Psoas muscle (tissue), 8 donors: ENCODE results near the gene ARMC3. TPM values are rescaled to one million over a fixed set of nuclear protein-coding genes. Genes with fewer than 3 reads are reported as not detected.

Experiments used
- ATAC-seq, 4 donors: fragments of 200-7000 bp; cut with Tn5 transposase; one replicate each; pipeline ENCODE4 v1.9.1; 2020; ENCODE audit warnings: moderate library complexity in 3 of 4, mild to moderate bottlenecking in 2 of 4
- DNase-seq, 2 donors: peaks; one replicate each; pipeline ENCODE4 v3.0.0-alpha.2; 2020
- H3K27ac ChIP-seq: fragments of 200-600 bp; one replicate; pipeline ENCODE4 v1.8.0; 2022
- H3K27me3 ChIP-seq, 3 donors: fragments of 200-600 bp in 1 of 3; one replicate each; pipeline versions ENCODE4 v1.6.1 to v1.8.0; 2013 to 2022; ENCODE audit warnings: low read length in 2 of 3, mild to moderate bottlenecking in 2 of 3, moderate library complexity in 1 of 3; ENCODE audit not compliant: insufficient read depth in 3 of 3
- H3K36me3 ChIP-seq, 2 donors: fragments of 200-600 bp in 1 of 2; one replicate each; pipeline versions ENCODE4 v1.6.1 to v1.8.0; 2013 to 2022; ENCODE audit warnings: low read depth in 1 of 2, mild to moderate bottlenecking in 1 of 2, moderate library complexity in 1 of 2; ENCODE audit not compliant: insufficient read depth in 1 of 2
- H3K4me1 ChIP-seq: fragments of 200-600 bp; one replicate; pipeline ENCODE4 v1.8.0; 2022
- H3K4me3 ChIP-seq: fragments of 200-600 bp; one replicate; pipeline ENCODE4 v1.8.0; 2022; ENCODE audit warnings: mild to moderate bottlenecking
- H3K9me3 ChIP-seq: fragments of 200-600 bp; one replicate; pipeline ENCODE4 v1.8.0; 2022
- WGBS, 3 donors: extraction: QIAGEN DNeasy Blood & Tissue Kit; methylation state at CpG; one replicate each; pipeline versions ENCODE4 v1.1.6 to v1.1.7; 2013; 5-methylcytosine and 5-hydroxymethylcytosine counted together
- intact Hi-C, 2 donors: fragments of 100-400 bp; cut with DNase I; formaldehyde crosslinking; loops; one replicate each; pipeline versions ENCODE4 v1.11.0 to v1.14.2; 2022
- polyA plus RNA-seq, 3 donors: library from polyadenylated mRNA; stranded (reverse); fragments of 200-250 nt; gene quantifications; one replicate each; pipeline ENCODE4 v1.2.3, GENCODE V29; 2013
- total RNA-seq, 4 donors: library from RNA; stranded (reverse); fragmentation: NEBNext Ultra II Directional in 2 of 4; extraction: Animal tissue kit (Norgen Biotek cat#: 25700) in 2 of 4; gene quantifications; one replicate each; pipeline versions ENCODE4 v1.2.1 to v1.2.4, GENCODE V29; 2021 to 2023
- TF ChIP-seq, protein P1 (sequence below): fragments of 200-600 bp; IDR thresholded peaks from one replicate; pipeline ENCODE4 v1.8.0; 2022; ENCODE audit warnings: antibody characterized with exemption
- donor health status: healthy with polysubstance abuse.
- donor health status: DM: no; HTN: no; CAD: no; lungs with moderate emphysema.
- donor health status: Bipolar disorder and iron deficiency.
- donor health status: healthy.
- donor health status: DM: yes; HTN: yes; CAD: no.
- donor health status: DM: no; HTN: no; CAD: no.
- donor health status: DM: no; HTN: no; CAD: no.
- donor health status: DM: yes; HTN: yes; CAD: no.

ARMC3 gene
- total and polyA plus RNA-seq, 7 donors = not detected

DNA sequence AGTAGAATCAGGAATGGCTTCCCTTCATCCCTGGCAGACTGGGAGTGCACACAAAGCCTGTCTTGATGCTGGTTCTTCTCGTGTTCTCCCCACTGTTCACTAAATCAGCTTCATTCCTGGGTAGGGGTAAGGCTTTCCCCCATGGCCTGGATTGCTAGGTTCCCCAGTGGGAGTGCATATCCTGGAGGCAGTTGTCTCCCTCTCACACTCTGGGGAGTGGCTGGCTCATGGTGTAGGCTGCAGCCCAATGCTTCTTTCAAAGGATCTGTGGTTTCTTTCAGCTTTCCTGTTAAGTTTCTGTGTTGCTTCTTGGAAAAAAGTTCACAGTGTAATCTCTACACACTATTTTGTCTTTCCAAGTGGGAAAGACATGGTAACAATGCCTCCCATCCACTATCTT, 32.6 kb upstream of the ARMC3 start:
- ATAC-seq (no peak), DNase-seq (no peak)
- Histone ChIP-seq H3K27ac (no peak overlapping the region), H3K4me1 (no peaks in the 10 kb centered on the region), H3K27me3 (peaks cover 0 to 4% (median 0%) of the 10 kb centered on the region in 3 donors), H3K9me3 (peaks cover 7% of the 10 kb centered on the region), H3K36me3 (no peaks in the 10 kb centered on the region), H3K4me3 (no peak overlapping the region)
- 50 to 67% (median 65%) methylated on average over 1 of the region's 1 CpG for WGBS, 3 donors
- intact Hi-C loops = no loop called here
- TF ChIP-seq, protein P1, sequence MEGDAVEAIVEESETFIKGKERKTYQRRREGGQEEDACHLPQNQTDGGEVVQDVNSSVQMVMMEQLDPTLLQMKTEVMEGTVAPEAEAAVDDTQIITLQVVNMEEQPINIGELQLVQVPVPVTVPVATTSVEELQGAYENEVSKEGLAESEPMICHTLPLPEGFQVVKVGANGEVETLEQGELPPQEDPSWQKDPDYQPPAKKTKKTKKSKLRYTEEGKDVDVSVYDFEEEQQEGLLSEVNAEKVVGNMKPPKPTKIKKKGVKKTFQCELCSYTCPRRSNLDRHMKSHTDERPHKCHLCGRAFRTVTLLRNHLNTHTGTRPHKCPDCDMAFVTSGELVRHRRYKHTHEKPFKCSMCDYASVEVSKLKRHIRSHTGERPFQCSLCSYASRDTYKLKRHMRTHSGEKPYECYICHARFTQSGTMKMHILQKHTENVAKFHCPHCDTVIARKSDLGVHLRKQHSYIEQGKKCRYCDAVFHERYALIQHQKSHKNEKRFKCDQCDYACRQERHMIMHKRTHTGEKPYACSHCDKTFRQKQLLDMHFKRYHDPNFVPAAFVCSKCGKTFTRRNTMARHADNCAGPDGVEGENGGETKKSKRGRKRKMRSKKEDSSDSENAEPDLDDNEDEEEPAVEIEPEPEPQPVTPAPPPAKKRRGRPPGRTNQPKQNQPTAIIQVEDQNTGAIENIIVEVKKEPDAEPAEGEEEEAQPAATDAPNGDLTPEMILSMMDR = no peak

DNA sequence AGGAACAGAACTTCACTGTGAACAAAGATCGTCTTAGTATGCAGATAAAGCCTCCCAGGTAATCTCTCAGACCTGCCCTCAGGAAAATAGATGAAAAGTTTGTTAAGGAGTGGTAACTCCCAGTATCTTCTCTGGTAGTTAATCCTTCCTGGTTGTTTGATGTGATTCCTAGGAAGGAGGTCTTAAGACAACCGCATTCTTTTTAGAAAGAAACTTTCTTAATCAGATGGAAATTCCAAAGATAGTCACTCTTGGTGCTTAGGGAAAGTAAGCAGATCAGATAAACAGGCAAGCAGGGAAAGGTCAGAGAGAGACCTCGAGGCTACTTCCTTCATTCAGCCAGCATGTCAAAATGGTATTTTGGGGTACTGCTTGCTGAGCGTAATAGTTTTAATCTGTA, 30.5 kb upstream of the ARMC3 start:
- Histone ChIP-seq H3K36me3 (no peaks in the 10 kb centered on the region), H3K27me3 (peaks cover 0 to 4% (median 0%) of the 10 kb centered on the region in 3 donors), H3K27ac (no peak overlapping the region), H3K4me3 (no peak overlapping the region), H3K9me3 (no peaks in the 10 kb centered on the region), H3K4me1 (no peaks in the 10 kb centered on the region)
- no peak for ATAC-seq
- intact Hi-C loops = no loop called here
- WGBS, 3 donors = 75 to 81% (median 79%) methylated on average over 4 of the region's 4 CpGs
- no peak for DNase-seq
- TF ChIP-seq, protein P1 = no peak

DNA sequence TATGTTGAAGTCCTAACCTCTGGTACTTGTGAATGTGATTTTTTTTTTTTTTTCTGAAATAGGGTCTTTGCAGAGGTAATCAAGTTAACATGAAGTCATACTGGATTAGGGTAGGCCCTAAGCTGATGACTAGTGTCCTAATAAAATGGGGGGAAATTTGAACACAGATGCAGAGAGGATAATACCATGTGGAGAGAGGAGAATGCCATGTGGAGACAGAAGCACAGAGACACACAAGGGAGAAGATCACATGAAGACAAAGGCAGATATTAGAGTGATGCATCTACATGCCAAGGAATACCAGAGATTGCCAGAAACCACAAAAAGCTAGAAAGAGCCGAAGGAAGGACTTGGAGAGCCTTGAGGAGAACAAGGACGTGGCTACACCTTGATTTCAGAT, 28.5 kb upstream of the ARMC3 start:
- TF ChIP-seq, protein P1 = no peak
- intact Hi-C loops = no loop called here
- Histone ChIP-seq H3K36me3 (no peaks in the 10 kb centered on the region), H3K27me3 (peaks cover 0 to 4% (median 0%) of the 10 kb centered on the region in 3 donors), H3K9me3 (no peaks in the 10 kb centered on the region), H3K4me3 (no peak overlapping the region), H3K4me1 (no peaks in the 10 kb centered on the region), H3K27ac (no peak overlapping the region)
- ATAC-seq = no peak
- 65 to 74% (median 73%) methylated on average over 2 of the region's 2 CpGs for WGBS, 3 donors
- DNase-seq = no peak

DNA sequence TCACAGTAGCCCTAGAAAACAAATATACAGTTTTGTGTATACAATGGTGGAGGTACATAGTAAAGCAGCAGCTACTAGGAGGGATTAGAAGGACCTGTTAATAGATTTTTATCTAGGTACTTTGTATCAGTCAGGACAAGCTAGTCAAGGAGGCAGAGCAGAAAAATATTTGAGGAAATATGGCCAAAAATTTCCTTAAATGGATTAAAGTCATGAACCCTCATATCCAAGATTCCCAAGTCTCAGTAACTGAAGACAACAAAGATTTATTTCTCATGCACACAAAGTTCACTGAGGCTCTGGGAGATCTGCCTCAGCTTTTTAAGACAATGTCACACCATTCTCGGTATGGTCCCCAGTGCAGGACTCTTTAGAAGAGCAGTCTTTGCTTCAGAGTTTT, 28.1 kb upstream of the ARMC3 start:
- TF ChIP-seq, protein P1 = no peak
- WGBS, 3 donors = 71 to 100% (median 78%) methylated on average over 1 of the region's 1 CpG

More for the DNA sequence above, 28.1 kb upstream of the ARMC3 start:
- H3K4me3 ChIP-seq = no peak overlapping the region
- peaks cover 0 to 4% (median 0%) of the 10 kb centered on the region in 3 donors for H3K27me3 ChIP-seq
- no peak overlapping the region for H3K27ac ChIP-seq
- intact Hi-C loops = no loop called here
- H3K9me3 ChIP-seq = no peaks in the 10 kb centered on the region
- no peak for ATAC-seq
- DNase-seq = no peak
- H3K4me1 ChIP-seq = no peaks in the 10 kb centered on the region
- H3K36me3 ChIP-seq = no peaks in the 10 kb centered on the region
